ENCODE results near the gene HCN2. TPM values are rescaled to one million over a fixed set of nuclear protein-coding genes. Genes with fewer than 3 reads are reported as not detected.

HCN2 gene
- total RNA-seq, 1 donor from 2014 or later = 0.52 TPM

GRCh38 chr19:652467-653389, 63.0 kb downstream of the HCN2 start:
- no peaks in the 10 kb centered on the region for H3K9me3 ChIP-seq
- intact Hi-C loops (cut with DNase I) = no loop called here
- peaks cover 52% of the 10 kb centered on the region for H3K36me3 ChIP-seq
- H3K4me3 ChIP-seq = no peak overlapping the region
- no peaks in the 10 kb centered on the region for H3K27me3 ChIP-seq
- H3K4me1 ChIP-seq = no peaks in the 10 kb centered on the region
- no peak for ATAC-seq
- DNase-seq = no peak
- H3K27ac ChIP-seq = no peak overlapping the region
- TF ChIP-seq, protein P1, sequence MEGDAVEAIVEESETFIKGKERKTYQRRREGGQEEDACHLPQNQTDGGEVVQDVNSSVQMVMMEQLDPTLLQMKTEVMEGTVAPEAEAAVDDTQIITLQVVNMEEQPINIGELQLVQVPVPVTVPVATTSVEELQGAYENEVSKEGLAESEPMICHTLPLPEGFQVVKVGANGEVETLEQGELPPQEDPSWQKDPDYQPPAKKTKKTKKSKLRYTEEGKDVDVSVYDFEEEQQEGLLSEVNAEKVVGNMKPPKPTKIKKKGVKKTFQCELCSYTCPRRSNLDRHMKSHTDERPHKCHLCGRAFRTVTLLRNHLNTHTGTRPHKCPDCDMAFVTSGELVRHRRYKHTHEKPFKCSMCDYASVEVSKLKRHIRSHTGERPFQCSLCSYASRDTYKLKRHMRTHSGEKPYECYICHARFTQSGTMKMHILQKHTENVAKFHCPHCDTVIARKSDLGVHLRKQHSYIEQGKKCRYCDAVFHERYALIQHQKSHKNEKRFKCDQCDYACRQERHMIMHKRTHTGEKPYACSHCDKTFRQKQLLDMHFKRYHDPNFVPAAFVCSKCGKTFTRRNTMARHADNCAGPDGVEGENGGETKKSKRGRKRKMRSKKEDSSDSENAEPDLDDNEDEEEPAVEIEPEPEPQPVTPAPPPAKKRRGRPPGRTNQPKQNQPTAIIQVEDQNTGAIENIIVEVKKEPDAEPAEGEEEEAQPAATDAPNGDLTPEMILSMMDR (IDR thresholded peaks at IDR 0.05) = no peak

DNA sequence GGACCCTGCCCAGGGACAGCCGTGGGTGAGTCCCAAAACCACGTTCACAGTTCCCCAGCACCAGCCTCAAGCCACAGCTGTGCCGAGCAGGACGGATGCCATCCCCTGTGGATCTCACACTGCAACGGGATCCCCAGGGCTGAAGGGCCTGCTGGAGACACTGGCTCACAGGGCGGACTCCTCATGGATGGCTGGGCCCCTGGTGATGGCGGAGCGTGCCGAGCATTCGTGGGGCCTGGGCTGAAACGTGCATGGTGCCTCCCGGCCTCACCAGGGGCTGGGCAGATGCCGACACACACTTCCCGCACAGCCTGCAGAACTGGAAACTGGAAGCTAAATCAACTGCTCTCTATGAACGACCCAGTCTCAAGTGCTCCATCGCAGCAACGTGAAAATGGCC, 63.7 kb downstream of the HCN2 start:
- Histone ChIP-seq H3K36me3 (peaks cover 45% of the 10 kb centered on the region), H3K4me1 (peaks cover 5% of the 10 kb centered on the region), H3K9me3 (no peaks in the 10 kb centered on the region), H3K27ac (no peak overlapping the region), H3K27me3 (no peaks in the 10 kb centered on the region), H3K4me3 (no peak overlapping the region)
- TF ChIP-seq, protein P1 (IDR thresholded peaks at IDR 0.05) = no peak
- no peak for ATAC-seq
- intact Hi-C loops (cut with DNase I) = no loop called here
- DNase-seq = no peak

GRCh38 chr19:655691-656090, 66.0 kb downstream of the HCN2 start:
- ATAC-seq (no peak), DNase-seq (no peak)
- no peak overlapping the region for H3K27ac ChIP-seq
- peaks cover 28% of the 10 kb centered on the region for H3K4me1 ChIP-seq
- H3K27me3 ChIP-seq = no peaks in the 10 kb centered on the region
- TF ChIP-seq, protein P1 (IDR thresholded peaks at IDR 0.05) = no peak
- intact Hi-C loops (cut with DNase I) = no loop called here
- H3K4me3 ChIP-seq = no peak overlapping the region
- H3K36me3 ChIP-seq = peaks cover 26% of the 10 kb centered on the region
- H3K9me3 ChIP-seq = no peaks in the 10 kb centered on the region

DNA sequence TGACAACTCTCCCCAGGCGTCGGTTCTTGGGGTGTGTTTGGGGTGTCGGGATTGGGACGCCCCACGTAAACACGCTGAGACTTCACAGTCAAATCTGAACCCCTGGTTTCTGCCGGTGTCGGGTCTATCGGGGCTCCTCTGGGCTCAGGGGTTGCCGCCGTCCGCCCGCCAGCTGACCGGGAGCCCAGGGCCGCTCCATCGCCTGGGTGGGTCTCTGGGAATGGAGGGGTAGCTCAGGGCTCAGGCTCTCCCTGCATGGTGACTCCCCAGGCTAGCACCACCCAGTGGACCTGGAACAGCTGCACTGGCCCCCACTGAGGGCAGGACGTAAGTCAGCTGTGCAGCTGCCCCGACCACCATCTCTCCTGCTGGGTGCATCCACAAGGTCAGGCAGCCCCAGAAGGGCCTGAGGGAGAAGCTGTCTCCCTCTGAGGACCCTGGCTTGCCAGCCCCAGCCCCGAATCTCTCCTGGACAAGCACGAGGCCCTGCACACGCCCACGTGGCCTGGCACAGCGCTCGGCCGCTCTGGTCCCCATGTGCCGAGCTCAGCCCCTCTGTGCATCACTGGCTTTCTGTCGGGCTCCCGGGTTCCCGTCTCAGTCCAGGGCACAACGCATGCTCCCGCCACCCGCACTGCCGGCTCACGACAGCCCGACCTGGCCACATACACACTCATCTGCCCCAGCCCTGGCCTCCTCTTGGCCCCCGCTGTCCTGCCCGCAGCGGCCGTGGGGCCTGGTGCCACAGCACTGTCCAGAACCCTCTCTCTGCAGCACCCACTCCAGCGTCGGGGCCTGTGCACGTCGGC, 67.3 kb downstream of the HCN2 start:
- H3K9me3 ChIP-seq = no peaks in the 10 kb centered on the region
- DNase-seq = no peak
- intact Hi-C loops (cut with DNase I) = no loop called here
- H3K4me1 ChIP-seq = peaks cover 40% of the 10 kb centered on the region
- no peak overlapping the region for H3K27ac ChIP-seq
- peaks cover 13% of the 10 kb centered on the region for H3K36me3 ChIP-seq
- no peaks in the 10 kb centered on the region for H3K27me3 ChIP-seq
- no peak overlapping the region for H3K4me3 ChIP-seq
- TF ChIP-seq, protein P1 (IDR thresholded peaks at IDR 0.05) = no peak
- no peak for ATAC-seq

GRCh38 chr19:657611-658010, 67.9 kb downstream of the HCN2 start:
- Histone ChIP-seq H3K27me3 (no peaks in the 10 kb centered on the region), H3K4me1 (peaks cover 40% of the 10 kb centered on the region), H3K4me3 (no peak overlapping the region), H3K9me3 (no peaks in the 10 kb centered on the region), H3K27ac (no peak overlapping the region), H3K36me3 (peaks cover 7% of the 10 kb centered on the region)
- ATAC-seq = no peak
- TF ChIP-seq, protein P1 (IDR thresholded peaks at IDR 0.05) = no peak
- intact Hi-C loops (cut with DNase I) = no loop called here
- no peak for DNase-seq

Data from upper lobe of right lung (tissue), 1 donor.